Astrocyte of the hippocampus (primary cell): ENCODE data around the gene NUP210.

Source experiments
- DNase-seq: peaks from one replicate; pipeline ENCODE4 v3.0.0; 2011; ENCODE audit warnings: low read depth, low spot score

Gene NUP210

GRCh38 chr3:13292375-13292774, 127.7 kb downstream of the NUP210 start:
- no peak for DNase-seq

- no peak for DNase-seq
Observed at GRCh38 chr3:13290941-13291340, 129.2 kb downstream of the NUP210 start.

- DNase-seq, result no peak
Observed at GRCh38 chr3:13289771-13290285, 130.3 kb downstream of the NUP210 start.

GRCh38 chr3:13288732-13289718, 131.1 kb downstream of the NUP210 start:
- no peak for DNase-seq

- no peak for DNase-seq
Observed at GRCh38 chr3:13287833-13288232, 132.3 kb downstream of the NUP210 start.

GRCh38 chr3:13286873-13287272, 133.2 kb downstream of the NUP210 start:
- DNase-seq, result no peak

GRCh38 chr3:13285007-13285567, 135.0 kb downstream of the NUP210 start:
- DNase-seq, result no peak

- DNase-seq, result no peak
Observed at GRCh38 chr3:13283877-13284264, 136.3 kb downstream of the NUP210 start.

- DNase-seq, result peak; percentile 57
Observed at GRCh38 chr3:13282986-13283876, 136.9 kb downstream of the NUP210 start.

GRCh38 chr3:13282358-13282985, 137.7 kb downstream of the NUP210 start:
- peak; percentile 54 for DNase-seq

GRCh38 chr3:13281507-13282357, 138.4 kb downstream of the NUP210 start:
- DNase-seq, result no peak

GRCh38 chr3:13280811-13281506, 139.2 kb downstream of the NUP210 start:
- no peak for DNase-seq

- no peak for DNase-seq
Observed at GRCh38 chr3:13280122-13280790, 139.9 kb downstream of the NUP210 start.

- no peak for DNase-seq
Observed at GRCh38 chr3:13279532-13279910, 140.6 kb downstream of the NUP210 start.

- DNase-seq, result peak; percentile 54
Observed at GRCh38 chr3:13278783-13279531, 141.2 kb downstream of the NUP210 start.

GRCh38 chr3:13277860-13278531, 142.1 kb downstream of the NUP210 start:
- DNase-seq, result peak; percentile 68

GRCh38 chr3:13277196-13277813, 142.8 kb downstream of the NUP210 start:
- DNase-seq, result no peak
